ENCODE measurements around the gene STYXL1.

DNA sequence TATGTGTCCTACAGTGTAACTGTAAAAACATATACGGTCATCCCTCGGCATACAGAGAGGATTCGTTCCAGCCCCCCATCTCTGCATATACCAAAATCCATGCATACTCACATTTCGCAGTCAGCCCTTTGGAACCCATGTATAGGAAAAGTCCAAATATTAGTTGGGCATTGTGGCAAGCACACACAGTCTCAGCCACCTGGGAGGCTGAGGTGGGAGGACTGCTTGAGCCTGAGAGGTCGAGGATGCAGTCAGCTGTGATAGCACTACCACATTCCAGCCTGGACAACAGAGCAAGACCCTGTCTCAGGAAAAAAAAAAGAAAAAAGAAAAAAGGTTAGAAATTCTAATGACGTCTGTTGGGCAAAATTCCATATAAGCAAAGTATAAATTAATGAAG, 29.2 kb upstream of the STYXL1 start:
- TF ChIP-seq EZH2 (IDR thresholded peaks at IDR 0.05; ENCODE audit: insufficient read depth, poor library complexity, severe bottlenecking) (no peak), EZH2phosphoT487 (IDR thresholded peaks at IDR 0.05; ENCODE audit: insufficient read depth, low read depth) (no peak)

All from GM23248 (cell line).